ENCODE data around the gene NPAS4. TPM values are rescaled to one million over a fixed set of nuclear protein-coding genes. Genes with fewer than 3 reads are reported as not detected.
"Not testable (repeated sequence)": the region's sequence is repeated elsewhere in the genome, so short reads cannot be mapped to it uniquely, and the experiment has no call there.

NPAS4 gene
- total and polyA plus RNA-seq, 2 donors from 2014 or later: 0.19 TPM; not detected in 1

DNA sequence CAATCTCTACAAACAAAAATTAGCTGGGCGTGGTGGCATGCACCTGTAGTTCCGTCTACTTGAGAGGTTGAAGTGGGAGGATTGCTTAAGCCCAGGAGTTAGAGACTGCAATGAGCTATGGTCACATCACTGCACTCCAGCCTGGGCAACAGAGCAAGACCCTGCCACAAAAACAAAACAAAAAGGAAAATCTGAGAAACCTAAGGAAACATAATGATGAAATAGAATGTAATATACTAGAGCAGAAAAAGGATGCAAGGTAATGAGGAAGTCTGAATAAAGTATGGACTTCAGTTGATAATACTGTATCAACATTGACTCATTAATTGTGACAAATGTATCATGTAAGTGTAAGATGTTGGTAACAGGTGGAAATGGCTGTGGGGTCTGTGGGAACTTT is 8.1 kb downstream of the NPAS4 start:
- intact Hi-C loops (cut with DNase I): no loop called here

DNA sequence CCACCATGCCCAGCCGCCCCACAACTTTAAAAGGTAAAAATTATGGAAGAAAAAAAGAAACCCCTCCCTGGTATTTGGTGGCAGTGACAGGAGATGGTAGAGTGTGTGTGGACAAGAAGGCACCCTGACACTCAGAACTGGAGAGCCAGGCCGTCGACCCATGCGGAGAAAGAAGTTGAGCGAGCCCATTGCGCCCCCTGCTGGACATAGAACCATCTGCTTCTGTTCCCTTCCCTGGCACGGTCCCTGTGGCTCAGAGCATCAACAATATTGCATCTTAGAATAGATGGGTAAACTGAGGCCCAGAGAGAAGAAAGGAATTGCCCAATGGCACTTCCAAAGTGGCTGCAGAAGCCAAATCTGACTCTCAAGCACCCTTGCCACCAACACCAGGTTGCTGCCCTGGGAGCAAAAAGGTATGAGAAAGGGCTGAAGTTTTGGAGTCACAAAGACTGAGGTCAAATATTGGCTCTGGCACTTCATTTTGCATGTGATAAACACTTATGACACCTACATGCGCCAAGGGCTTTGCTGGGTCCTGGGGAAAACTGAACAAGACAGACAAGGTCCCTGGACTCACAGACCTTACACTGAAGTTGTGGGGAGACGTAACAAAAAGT is 9.3 kb downstream of the NPAS4 start:
- H3K36me3 ChIP-seq (ENCODE audit: control insufficient read depth in 2 of 3, insufficient read depth in 3 of 3, low read length in 3 of 3): peaks cover 0 to 3% (median 0%) of the 10 kb centered on the region in 3 donors
- H3K4me3 ChIP-seq (ENCODE audit: low read length in 3 of 3): no peak overlapping the region
- no peak for FAIRE-seq
- intact Hi-C loops (cut with DNase I): no loop called here
- no peaks in the 10 kb centered on the region for H3K4me1 ChIP-seq (ENCODE audit: control insufficient read depth in 2 of 3, insufficient read depth in 2 of 3, low read depth in 1 of 3, low read length in 3 of 3)
- H3K27me3 ChIP-seq (ENCODE audit: control insufficient read depth, insufficient read depth, low read length): no peaks in the 10 kb centered on the region
- TF ChIP-seq, protein P1, sequence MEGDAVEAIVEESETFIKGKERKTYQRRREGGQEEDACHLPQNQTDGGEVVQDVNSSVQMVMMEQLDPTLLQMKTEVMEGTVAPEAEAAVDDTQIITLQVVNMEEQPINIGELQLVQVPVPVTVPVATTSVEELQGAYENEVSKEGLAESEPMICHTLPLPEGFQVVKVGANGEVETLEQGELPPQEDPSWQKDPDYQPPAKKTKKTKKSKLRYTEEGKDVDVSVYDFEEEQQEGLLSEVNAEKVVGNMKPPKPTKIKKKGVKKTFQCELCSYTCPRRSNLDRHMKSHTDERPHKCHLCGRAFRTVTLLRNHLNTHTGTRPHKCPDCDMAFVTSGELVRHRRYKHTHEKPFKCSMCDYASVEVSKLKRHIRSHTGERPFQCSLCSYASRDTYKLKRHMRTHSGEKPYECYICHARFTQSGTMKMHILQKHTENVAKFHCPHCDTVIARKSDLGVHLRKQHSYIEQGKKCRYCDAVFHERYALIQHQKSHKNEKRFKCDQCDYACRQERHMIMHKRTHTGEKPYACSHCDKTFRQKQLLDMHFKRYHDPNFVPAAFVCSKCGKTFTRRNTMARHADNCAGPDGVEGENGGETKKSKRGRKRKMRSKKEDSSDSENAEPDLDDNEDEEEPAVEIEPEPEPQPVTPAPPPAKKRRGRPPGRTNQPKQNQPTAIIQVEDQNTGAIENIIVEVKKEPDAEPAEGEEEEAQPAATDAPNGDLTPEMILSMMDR (IDR thresholded peaks at IDR 0.05; ENCODE audit: borderline replicate concordance, extremely low read depth, insufficient read depth): peak; percentile 67
- H3K9ac ChIP-seq (ENCODE audit: low read length in 3 of 3): no peak overlapping the region
- H3K27ac ChIP-seq (ENCODE audit: low read depth in 2 of 2, low read length in 2 of 2): no peak overlapping the region
- DNase-seq: peak; percentile 58 to 81 (median 65)
- H3K9me3 ChIP-seq (ENCODE audit: control insufficient read depth in 2 of 3, insufficient read depth in 1 of 3, low read length in 3 of 3): no peaks in the 10 kb centered on the region

More for the DNA sequence above, 8.1 kb downstream of the NPAS4 start:
- no peak for DNase-seq
- Histone ChIP-seq H3K27me3 (ENCODE audit: control insufficient read depth, insufficient read depth, low read length) (no peaks in the 10 kb centered on the region), H3K27ac (ENCODE audit: low read depth in 2 of 2, low read length in 2 of 2) (no peak overlapping the region), H3K4me1 (ENCODE audit: control insufficient read depth in 2 of 3, insufficient read depth in 2 of 3, low read depth in 1 of 3, low read length in 3 of 3) (no peaks in the 10 kb centered on the region), H3K36me3 (ENCODE audit: control insufficient read depth in 2 of 3, insufficient read depth in 3 of 3, low read length in 3 of 3) (no peaks in the 10 kb centered on the region), H3K9me3 (ENCODE audit: control insufficient read depth in 2 of 3, insufficient read depth in 1 of 3, low read length in 3 of 3) (no peaks in the 10 kb centered on the region), H3K4me3 (ENCODE audit: low read length in 3 of 3) (no peak overlapping the region), H3K9ac (ENCODE audit: low read length in 3 of 3) (no peak overlapping the region)
- TF ChIP-seq, protein P1 (IDR thresholded peaks at IDR 0.05; ENCODE audit: borderline replicate concordance, extremely low read depth, insufficient read depth): no peak
- FAIRE-seq: no peak

DNA sequence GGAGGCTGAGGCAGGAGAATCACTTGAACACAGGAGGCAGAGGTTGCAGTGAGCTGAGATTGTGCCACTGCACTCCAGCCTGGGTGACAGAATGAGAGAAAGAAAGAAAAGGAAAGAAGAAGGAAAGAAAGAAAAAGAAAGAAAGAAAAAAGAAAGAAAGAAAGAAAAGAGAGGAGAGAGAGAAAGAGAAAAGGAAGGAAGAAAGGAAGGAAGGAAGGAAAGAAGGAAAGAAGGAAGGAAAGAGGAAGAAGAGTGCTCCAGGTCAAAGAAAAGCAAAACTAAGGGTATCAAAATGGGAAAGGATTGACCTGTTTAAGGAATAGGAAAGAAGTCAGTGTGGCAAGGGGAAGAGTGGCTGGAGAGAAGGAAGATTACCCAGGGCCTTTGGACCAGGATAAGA is 10.5 kb downstream of the NPAS4 start:
- H3K36me3 ChIP-seq (ENCODE audit: control insufficient read depth in 2 of 3, insufficient read depth in 3 of 3, low read length in 3 of 3); H3K9me3 ChIP-seq (ENCODE audit: control insufficient read depth in 2 of 3, insufficient read depth in 1 of 3, low read length in 3 of 3); H3K9ac ChIP-seq (ENCODE audit: low read length in 3 of 3); H3K27ac ChIP-seq (ENCODE audit: low read depth in 2 of 2, low read length in 2 of 2); intact Hi-C loops (cut with DNase I); H3K27me3 ChIP-seq (ENCODE audit: control insufficient read depth, insufficient read depth, low read length); H3K4me3 ChIP-seq (ENCODE audit: low read length in 3 of 3); FAIRE-seq; H3K4me1 ChIP-seq (ENCODE audit: control insufficient read depth in 2 of 3, insufficient read depth in 2 of 3, low read depth in 1 of 3, low read length in 3 of 3); DNase-seq: not testable (repeated sequence)

DNA sequence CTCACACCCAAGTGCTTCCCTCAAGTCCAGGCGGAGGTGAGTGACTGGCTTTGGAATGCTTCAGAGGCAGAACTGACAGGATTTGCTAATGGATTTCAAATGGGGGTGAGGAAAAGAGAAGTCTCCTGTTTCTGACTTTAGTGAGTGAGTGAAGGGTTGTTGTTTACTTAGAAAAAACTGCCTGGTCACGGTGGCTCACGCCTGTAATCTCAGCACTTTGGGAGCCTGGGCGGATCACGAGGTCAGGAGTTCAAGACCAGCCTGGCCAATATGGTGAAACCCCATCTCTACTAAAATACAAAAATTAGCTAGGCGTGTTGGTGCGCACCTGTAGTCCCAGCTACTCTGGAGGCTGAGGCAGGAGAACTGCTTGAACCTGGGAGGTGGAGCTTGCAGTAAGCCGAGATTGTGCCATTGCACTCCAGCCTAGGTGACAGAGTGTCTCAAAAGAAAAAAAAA is 11.1 kb downstream of the NPAS4 start:
- H3K27ac ChIP-seq (ENCODE audit: low read depth in 2 of 2, low read length in 2 of 2); H3K4me1 ChIP-seq (ENCODE audit: control insufficient read depth in 2 of 3, insufficient read depth in 2 of 3, low read depth in 1 of 3, low read length in 3 of 3); DNase-seq; FAIRE-seq; H3K9ac ChIP-seq (ENCODE audit: low read length in 3 of 3); H3K27me3 ChIP-seq (ENCODE audit: control insufficient read depth, insufficient read depth, low read length); H3K4me3 ChIP-seq (ENCODE audit: low read length in 3 of 3); H3K9me3 ChIP-seq (ENCODE audit: control insufficient read depth in 2 of 3, insufficient read depth in 1 of 3, low read length in 3 of 3); intact Hi-C loops (cut with DNase I); H3K36me3 ChIP-seq (ENCODE audit: control insufficient read depth in 2 of 3, insufficient read depth in 3 of 3, low read length in 3 of 3): not testable (repeated sequence)

Data from kidney (tissue), 14 donors.